GM18909 (cell line): Measurements from ENCODE around the gene COL9A1.

Source experiments
- ATAC-seq: cut with Tn5 transposase; IDR thresholded peaks from one replicate; pipeline ENCODE4 v1.9.1; 2021; ENCODE audit warnings: mild to moderate bottlenecking; ENCODE audit not compliant: unreplicated experiment, poor library complexity

The COL9A1 gene

DNA sequence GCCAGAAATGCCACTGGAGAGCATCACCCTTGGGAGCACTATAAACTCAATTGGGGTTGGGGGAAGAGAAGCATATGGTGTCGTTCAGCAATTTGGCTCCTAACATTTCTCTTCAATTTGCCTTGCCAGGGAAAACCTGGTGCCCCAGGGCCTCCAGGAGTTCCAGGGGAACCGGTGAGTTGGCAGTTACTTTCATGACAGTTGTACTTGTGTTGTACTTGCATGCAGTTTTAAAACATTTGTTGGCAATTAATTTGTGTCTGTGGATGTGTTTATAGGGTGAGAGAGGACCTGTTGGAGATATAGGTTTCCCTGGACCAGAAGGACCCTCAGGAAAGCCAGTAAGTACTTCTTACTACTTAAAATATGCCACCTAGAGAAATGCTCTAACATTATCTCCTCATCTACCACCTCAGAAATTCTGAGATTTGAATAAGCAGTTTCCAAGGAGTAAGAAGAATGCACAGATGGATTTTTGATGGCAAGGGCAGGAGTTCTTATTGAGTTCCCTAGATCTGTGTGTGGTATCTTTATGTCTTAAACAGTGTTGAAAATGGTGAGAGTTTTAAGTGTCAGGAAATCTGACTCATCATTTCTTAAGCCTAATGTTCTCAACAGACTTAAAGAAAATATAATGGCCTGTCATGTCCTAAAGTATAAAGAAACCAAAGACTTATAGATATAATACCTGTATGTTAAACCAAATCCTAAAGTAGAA is 122.5 kb downstream of the COL9A1 start:
- ATAC-seq: no peak

DNA sequence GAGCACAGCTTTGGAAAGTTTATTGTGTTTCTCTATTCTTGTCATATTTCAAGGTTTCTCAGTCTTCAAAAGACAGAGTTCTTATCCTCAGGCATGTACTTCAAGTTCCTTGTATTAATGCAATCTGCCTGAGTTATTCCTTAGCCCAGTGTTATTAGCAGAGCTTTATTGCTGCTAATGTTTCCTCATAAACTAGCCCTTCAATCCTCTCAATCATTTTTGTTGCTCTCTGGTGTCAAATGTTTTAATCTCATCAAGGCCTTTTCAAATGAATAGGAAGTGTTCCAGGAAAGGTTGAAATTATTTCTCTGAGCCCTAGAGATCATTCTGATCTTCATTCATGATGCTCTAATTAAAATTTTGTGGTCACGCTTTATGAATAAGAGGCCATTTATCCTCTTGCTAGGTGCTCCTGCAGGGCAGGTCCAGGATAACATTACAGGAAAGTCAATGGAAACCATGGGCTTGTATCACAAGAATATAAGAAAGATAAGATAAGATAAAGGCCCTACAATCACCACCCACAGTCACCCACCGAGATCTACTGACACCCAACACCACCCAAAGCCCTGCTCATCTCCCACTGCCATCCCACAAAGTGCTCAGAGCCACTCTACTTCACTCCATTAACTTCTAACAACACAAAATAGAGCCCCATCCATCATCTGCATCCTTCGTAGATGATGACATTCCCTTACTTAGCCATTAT is 125.9 kb downstream of the COL9A1 start:
- ATAC-seq: no peak

DNA sequence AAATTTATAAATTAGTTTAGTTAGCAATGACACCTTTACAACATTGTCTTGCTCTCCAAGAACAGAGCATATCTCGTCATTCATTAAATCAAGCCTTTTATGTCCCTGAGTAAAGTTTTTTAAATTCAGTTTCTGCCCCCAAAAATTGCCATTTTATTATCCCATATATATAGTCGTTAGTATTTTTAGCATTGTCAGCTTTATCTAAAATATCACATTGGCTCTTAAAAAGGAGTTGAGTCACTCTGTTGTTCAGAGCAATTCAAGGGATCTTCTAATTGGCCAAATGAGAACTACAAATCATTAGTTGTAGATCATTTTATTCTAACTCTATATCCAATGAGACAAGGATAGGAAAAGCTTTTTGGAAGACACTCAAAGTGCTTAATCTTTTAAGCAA is 127.1 kb downstream of the COL9A1 start:
- ATAC-seq: no peak

DNA sequence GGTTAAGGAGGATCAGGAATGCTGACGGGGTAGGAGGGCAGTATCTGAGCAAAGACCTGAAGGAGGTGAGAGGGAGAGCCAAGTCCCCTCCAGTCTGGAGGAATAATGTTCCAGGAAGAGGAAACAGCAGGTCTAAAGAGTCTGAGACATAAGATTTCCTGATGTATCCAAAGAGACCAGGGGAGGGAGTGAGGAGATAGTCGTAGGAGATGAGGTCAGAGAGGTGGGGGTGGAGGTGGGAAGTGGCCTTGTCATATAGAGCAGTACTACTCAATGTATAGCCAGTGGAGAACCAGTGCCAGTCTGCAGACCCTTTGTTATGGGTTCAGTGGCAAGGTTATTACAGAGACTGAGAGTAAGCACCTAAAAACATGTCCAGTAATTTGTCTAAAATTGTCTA is 130.6 kb downstream of the COL9A1 start:
- ATAC-seq: no peak

DNA sequence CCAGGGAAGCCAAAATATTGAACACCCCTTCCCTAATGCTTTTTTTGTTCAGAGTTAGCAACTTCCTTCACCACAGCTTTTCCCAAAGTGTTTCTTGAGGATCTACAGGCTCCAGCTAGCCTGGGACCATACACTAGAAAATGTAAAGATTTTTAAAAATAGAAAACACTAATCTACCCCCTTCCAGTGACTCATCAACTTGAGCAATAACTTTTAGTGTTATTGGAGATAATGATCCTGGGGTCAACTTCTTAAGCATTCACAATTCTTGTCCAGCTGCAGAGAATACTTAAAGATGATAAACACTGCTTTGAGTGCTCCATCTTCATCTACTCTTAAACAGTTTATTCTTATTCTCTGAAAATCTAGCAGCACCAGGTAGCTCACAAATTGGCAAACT is 131.6 kb downstream of the COL9A1 start:
- no peak for ATAC-seq

DNA sequence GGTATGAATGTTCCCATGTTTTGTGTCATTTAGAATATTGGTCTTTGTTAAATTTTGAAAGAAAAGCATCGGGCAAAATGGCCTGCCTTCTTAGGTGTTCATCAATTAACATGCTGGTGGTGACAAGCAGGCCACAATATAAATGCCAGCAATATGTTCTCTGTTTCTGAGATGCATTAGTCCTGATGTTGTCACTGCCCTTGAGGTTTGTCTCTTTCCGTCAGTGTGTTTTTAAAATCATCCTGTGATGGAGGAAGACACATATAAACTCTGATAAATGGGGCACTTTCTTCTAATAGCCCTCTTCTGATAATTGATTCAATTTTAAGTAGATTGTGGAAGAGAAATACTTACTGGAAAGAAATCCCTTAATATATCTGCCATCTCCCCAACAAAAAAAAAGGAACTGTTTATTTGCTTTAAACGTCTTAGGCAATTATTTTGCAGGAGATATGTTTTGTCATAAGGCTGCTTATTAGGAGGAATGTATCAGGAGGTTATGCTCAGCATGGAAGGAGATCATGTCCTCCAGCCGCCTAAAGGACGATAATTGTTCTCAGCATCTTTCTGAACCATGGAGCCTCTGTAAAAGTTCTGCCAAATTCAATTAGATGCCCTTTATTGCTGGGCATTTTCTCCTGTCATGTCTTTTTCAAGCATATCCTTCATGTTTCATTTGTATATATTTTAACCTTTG is 134.1 kb downstream of the COL9A1 start:
- ATAC-seq: no peak
